HepG2 (cell line): Measurements from ENCODE around the gene SYNJ2. TPM values are rescaled to one million over a fixed set of nuclear protein-coding genes. Genes with fewer than 3 reads are reported as not detected.
A peak's percentile ranks its signal among the peaks of the same experiment; 100 is the strongest.

Source experiments
- BATF2 ChIP-seq: sonication (generic); formaldehyde crosslinking; IDR thresholded peaks from 2 replicates; pipeline ENCODE4 v1.8.0; 2022; ENCODE audit warnings: mild to moderate bottlenecking, missing genetic modification reagents, moderate library complexity
- FOSL1 ChIP-seq: sonication (generic); formaldehyde crosslinking; IDR thresholded peaks from 2 replicates; pipeline ENCODE4 v1.9.0; 2021; ENCODE audit warnings: missing genetic modification reagents, borderline replicate concordance
- GATAD2A ChIP-seq: IDR thresholded peaks from 2 replicates; pipeline ENCODE4 v1.6.1; 2016
- HOXA3 ChIP-seq: sonication (generic); formaldehyde crosslinking; IDR thresholded peaks from 2 replicates; pipeline ENCODE4 v1.5.0; 2020; ENCODE audit warnings: missing genetic modification reagents
- MBNL3 ChIP-seq: fragments of 250-450 bp; sonication (Bioruptor Pico); conservative IDR thresholded peaks from 2 replicates; pipeline ENCODE4 v1.8.0; 2022; ENCODE audit warnings: mild to moderate bottlenecking, inconsistent platforms
- MYNN ChIP-seq: sonication (generic); formaldehyde crosslinking; IDR thresholded peaks from 2 replicates; pipeline ENCODE4 v1.4.0; 2020; ENCODE audit warnings: mild to moderate bottlenecking, low read depth, missing genetic modification reagents
- NFYB ChIP-seq: sonication (generic); formaldehyde crosslinking; IDR thresholded peaks from 2 replicates; pipeline ENCODE4 v1.4.0; 2020; ENCODE audit warnings: missing genetic modification reagents
- SATB2 ChIP-seq: sonication (generic); formaldehyde crosslinking; IDR thresholded peaks from 2 replicates; pipeline ENCODE4 v1.5.0; 2020; ENCODE audit warnings: missing genetic modification reagents
- ZBTB44 ChIP-seq: sonication (generic); formaldehyde crosslinking; IDR thresholded peaks from 2 replicates; pipeline ENCODE4 v1.4.0; 2020; ENCODE audit warnings: missing genetic modification reagents
- ZNF280B ChIP-seq: sonication (generic); formaldehyde crosslinking; IDR thresholded peaks from 2 replicates; pipeline ENCODE4 v1.5.0; 2020; ENCODE audit warnings: missing genetic modification reagents, mild to moderate bottlenecking, borderline replicate concordance
- ZNF543 ChIP-seq: sonication (generic); formaldehyde crosslinking; IDR thresholded peaks from 2 replicates; pipeline ENCODE4 v1.4.0; 2020; ENCODE audit warnings: mild to moderate bottlenecking, missing genetic modification reagents
- ZNF563 ChIP-seq: sonication (generic); formaldehyde crosslinking; IDR thresholded peaks from 2 replicates; pipeline ENCODE4 v1.8.0; 2022; ENCODE audit warnings: mild to moderate bottlenecking, moderate library complexity, missing genetic modification reagents
- ZSCAN12 ChIP-seq: sonication (generic); formaldehyde crosslinking; IDR thresholded peaks from 2 replicates; pipeline ENCODE4 v1.9.0; 2021; ENCODE audit warnings: mild to moderate bottlenecking, missing genetic modification reagents
- ZSCAN25 ChIP-seq: sonication (generic); formaldehyde crosslinking; IDR thresholded peaks from 2 replicates; pipeline ENCODE4 v1.8.0; 2022; ENCODE audit warnings: mild to moderate bottlenecking, missing genetic modification reagents
- polyA plus RNA-seq, 8 experiments: library from polyadenylated mRNA; depleted of rRNA in 3 of 8; stranded (reverse) in 7 of 8; unstranded in 1 of 8; fragments of >200 nt; fragmentation: Illumina TruSeq in 4 of 8; extraction: Trizol in 4 of 8; gene quantifications; 2 replicates each; pipeline versions ENCODE4 v1.2.1 to v1.2.3, GENCODE V29; 2011 to 2016; ENCODE audit warnings: low read depth in 4 of 8, missing spikeins in 1 of 8, mixed read lengths in 1 of 8; ENCODE audit not compliant: insufficient read depth in 1 of 8
- total RNA-seq, 5 experiments: library from RNA; depleted of rRNA; stranded (reverse); fragments of >200 nt; fragmentation: Illumina TruSeq; extraction: Trizol; gene quantifications; 2 replicates each; pipeline ENCODE4 v1.2.3, GENCODE V29; 2016; ENCODE audit warnings: low read depth in 1 of 5
- TF ChIP-seq, protein P1 (sequence below): sonication (generic); formaldehyde crosslinking; IDR thresholded peaks from 2 replicates; pipeline ENCODE4 v1.4.0; 2020; ENCODE audit warnings: missing genetic modification reagents
- TF ChIP-seq, protein P2 (sequence below): sonication (generic); formaldehyde crosslinking; IDR thresholded peaks from 2 replicates; pipeline ENCODE4 v1.8.1; 2023; ENCODE audit warnings: mild to moderate bottlenecking, moderate library complexity, missing genetic modification reagents

Gene SYNJ2
- total and polyA plus RNA-seq, 2 of the 13 experiments (the other 11 are each of a cell fraction or from before 2014, with no cell fraction given): 39.1 to 57.6 TPM

DNA sequence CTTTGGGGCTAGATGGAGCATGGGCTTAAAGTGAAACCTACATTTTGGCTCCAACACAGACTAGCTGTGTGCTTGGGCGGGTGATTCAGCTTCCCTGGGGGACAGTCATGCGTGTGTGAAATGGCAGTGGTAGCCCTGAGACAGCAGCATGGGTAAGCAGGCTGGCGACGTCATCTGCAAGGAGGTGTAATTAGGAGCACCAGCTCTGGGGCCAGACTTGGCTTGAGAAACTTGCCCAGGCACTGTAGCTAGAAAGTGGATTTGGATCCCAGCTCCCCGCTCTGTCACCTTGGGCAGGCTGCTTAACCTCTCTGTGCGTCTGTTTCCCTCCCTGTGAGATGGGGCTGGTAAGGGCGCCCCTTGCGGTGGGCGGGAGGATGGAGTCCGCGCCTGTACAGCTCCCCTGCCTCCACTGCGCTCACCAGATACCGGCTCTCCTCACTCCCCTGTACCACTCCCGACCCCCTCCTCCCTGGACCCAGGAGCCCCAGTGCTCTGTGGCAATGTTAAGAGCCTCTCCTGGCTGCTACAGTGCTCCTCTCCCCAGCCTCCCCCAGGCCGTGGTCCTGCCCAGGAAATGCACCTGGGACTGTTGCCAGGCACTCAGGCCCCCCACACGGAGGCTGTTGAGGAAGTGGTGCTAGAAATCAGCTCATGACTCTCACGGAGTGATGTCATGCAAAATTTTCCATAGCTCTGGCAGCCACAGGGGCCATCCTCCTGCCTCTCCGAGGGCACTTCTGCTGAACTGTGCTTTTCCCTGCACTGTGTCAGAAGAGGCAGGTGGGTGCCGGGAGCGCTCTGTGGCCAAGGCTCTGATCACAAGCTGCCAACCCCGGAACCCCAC, 44.6 kb downstream of the SYNJ2 start (continued):
- TF ChIP-seq ZNF280B (CRISPR knock-in tag) (no peak), ZSCAN12 (CRISPR knock-in tag) (no peak), SATB2 (CRISPR knock-in tag) (0 out of 2 replicates have a peak, but pooled peaks have one; percentile 53), BATF2 (no peak), MBNL3 (CRISPR knock-in tag) (no peak), ZSCAN25 (CRISPR knock-in tag) (no peak), NFYB (no peak), FOSL1 (CRISPR knock-in tag) (no peak), MYNN (no peak), HOXA3 (CRISPR knock-in tag) (peak; percentile 64; the same call in 1 of the 2 replicates), ZBTB44 (CRISPR knock-in tag) (no peak), ZNF543 (CRISPR knock-in tag) (no peak), GATAD2A (peak; percentile 51; the same call in 1 of the 2 replicates), ZNF563 (CRISPR knock-in tag) (no peak)
- TF ChIP-seq, protein P1, sequence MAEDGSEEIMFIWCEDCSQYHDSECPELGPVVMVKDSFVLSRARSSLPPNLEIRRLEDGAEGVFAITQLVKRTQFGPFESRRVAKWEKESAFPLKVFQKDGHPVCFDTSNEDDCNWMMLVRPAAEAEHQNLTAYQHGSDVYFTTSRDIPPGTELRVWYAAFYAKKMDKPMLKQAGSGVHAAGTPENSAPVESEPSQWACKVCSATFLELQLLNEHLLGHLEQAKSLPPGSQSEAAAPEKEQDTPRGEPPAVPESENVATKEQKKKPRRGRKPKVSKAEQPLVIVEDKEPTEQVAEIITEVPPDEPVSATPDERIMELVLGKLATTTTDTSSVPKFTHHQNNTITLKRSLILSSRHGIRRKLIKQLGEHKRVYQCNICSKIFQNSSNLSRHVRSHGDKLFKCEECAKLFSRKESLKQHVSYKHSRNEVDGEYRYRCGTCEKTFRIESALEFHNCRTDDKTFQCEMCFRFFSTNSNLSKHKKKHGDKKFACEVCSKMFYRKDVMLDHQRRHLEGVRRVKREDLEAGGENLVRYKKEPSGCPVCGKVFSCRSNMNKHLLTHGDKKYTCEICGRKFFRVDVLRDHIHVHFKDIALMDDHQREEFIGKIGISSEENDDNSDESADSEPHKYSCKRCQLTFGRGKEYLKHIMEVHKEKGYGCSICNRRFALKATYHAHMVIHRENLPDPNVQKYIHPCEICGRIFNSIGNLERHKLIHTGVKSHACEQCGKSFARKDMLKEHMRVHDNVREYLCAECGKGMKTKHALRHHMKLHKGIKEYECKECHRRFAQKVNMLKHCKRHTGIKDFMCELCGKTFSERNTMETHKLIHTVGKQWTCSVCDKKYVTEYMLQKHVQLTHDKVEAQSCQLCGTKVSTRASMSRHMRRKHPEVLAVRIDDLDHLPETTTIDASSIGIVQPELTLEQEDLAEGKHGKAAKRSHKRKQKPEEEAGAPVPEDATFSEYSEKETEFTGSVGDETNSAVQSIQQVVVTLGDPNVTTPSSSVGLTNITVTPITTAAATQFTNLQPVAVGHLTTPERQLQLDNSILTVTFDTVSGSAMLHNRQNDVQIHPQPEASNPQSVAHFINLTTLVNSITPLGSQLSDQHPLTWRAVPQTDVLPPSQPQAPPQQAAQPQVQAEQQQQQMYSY (CRISPR knock-in tag): 0 out of 2 replicates have a peak, but pooled peaks have one; percentile 26
- TF ChIP-seq, protein P2, sequence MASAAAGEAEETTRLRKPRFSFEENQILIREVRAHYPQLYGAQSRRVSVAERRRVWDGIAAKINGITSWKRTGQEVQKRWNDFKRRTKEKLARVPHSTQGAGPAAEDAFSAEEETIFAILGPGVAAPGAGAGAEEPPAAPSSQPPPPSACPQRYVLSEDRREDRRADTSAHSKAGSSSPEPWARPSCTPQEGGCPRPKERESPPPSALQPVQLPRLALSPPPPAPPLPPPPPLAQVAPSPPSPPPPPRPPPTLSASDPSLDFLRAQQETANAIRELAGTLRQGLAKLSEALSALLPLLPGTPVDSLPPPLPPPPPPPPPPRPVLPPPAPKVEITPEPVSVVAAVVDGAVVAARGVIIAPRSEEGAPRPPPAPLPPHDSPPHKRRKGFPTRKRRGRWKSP (CRISPR knock-in tag): no peak
